Stimulated activated CD4-positive, alpha-beta T cell treated with anti-CD3 and anti-CD28 coated beads, Interleukin-1b, Interleukin-23, amount 100 ng/mL, for 48 hours (primary cell): ENCODE measurements around the gene PLXNA1.

Experiments
- DNase-seq: peaks from one replicate; pipeline ENCODE4 v3.0.0-alpha.2; 2020

PLXNA1 gene

DNA sequence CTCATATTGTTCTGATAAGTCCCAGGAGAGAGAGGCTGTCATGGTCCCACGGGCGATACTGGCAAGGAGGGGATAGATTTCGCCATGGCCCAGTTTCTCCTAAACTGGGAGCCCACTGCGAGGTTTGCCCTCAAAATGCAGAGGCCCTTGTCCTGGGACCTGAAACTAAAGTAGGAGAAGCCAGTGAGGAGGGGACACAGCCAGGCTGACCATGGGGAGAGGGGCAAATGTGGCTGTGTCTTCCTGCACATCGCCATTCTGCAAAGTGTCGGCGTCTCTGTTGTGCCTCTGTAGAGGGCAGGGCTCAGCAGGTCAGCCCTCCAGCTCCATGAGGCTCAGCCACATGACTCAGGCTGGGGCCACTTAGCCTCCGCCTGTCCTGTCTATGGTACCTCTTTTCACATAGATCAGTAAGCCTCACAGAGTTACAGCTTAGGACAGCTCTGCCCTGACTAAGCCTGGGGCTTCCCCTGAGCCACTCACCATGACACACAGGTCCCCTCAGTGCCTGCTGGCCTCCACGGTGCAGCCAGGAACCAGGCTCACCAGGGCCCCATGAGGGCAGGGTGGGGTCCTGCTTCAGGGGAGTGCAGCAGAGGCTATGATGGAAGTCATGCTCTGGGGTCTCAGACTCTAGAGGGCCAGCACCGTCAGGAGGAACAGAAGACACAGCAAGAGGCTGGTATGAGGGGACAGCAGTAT is 28.6 kb upstream of the PLXNA1 start:
- DNase-seq = peak; percentile 19

DNA sequence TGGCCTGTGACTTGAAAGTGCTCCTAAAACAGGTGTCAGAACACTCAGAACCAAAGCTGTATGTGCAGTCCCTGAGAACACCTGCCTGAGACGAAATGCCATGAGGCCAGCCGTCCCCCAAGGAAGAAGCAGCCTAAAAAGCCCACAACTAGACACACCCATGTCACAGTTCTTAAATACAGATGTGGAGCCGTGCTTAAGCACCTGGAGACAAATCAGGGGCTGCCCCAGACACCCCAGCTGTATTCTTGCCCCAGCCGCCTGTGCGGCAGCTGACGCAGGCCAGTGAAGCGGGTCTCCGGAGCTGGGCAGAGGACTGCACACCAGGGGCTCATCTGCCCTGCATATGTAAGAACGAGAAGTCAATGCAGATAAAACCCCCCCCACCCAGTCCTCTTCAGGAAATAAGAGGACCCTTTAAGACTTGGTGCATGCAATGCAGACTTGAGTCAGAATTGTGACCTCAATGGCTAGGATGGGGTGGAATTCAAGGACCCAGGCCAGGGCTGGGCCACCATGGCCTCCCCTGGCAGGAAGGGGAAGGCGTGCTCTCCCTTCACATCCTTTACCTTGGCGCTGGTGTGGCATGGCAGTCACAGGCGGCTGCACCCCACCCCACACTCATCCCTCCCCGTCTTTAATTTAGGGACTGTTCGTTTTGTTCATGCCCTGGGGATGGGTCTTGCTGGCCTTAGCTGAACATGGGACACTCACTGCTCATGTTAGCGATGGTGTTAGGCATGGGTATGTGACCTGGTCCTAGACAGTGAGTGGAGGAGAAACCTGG is 27.7 kb upstream of the PLXNA1 start:
- DNase-seq = no peak

DNA sequence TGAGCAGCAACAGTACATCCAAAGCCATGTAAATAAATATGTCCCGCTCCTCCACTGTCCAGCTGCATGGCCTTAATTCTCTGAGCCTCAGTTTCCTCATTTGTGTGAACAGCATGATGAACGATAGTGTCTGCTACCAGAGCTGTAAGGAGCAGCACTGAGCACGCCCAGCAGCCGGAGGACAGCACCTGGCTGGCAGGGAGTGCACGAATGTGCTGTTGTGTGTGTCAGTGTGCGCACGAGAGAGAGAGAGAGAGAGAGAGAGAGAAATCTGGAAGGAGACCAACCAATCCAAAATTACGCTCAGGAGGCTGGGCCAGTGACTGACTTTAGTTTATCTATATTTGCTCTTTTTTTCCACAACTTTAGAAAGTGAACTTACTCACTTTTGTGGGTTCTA is 26.6 kb upstream of the PLXNA1 start:
- DNase-seq = no peak

DNA sequence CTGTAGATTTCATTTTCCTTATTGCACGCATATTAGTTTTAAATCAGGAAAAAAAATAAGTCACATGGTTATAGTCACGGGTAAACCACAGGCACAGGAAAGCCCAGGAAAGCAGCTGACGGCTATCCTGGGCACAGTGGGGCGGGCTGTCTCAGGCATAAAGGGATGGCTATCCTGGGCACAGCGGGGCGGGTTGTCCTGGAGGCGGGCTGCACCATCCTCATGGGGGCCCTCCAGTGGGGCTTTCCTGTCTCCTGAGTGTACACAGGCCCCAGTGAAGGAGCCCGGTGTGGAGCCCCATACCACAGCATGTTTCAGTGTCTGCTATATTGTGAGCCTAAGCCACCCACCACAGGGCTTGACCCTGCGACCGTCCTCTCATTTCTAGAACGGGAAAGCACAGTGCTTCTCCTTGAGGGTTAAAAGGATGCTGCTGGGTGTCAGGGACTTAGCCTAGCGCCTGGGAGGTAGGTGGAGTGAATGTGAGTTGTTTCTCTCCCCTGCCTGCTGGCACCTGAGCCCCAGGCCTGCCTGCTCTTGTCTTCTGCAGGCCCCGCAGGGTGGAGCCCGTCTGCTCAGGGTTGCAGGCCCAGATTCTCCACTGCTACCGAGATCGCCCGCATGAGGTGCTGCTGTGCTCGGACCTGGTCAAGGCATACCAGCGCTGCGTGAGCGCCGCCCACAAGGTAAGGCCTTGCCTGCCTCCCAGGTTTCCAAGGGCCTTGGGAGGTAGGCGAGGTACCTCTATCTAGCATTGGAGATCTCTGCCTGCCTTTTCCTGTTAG is 25.9 kb upstream of the PLXNA1 start:
- DNase-seq = no peak

DNA sequence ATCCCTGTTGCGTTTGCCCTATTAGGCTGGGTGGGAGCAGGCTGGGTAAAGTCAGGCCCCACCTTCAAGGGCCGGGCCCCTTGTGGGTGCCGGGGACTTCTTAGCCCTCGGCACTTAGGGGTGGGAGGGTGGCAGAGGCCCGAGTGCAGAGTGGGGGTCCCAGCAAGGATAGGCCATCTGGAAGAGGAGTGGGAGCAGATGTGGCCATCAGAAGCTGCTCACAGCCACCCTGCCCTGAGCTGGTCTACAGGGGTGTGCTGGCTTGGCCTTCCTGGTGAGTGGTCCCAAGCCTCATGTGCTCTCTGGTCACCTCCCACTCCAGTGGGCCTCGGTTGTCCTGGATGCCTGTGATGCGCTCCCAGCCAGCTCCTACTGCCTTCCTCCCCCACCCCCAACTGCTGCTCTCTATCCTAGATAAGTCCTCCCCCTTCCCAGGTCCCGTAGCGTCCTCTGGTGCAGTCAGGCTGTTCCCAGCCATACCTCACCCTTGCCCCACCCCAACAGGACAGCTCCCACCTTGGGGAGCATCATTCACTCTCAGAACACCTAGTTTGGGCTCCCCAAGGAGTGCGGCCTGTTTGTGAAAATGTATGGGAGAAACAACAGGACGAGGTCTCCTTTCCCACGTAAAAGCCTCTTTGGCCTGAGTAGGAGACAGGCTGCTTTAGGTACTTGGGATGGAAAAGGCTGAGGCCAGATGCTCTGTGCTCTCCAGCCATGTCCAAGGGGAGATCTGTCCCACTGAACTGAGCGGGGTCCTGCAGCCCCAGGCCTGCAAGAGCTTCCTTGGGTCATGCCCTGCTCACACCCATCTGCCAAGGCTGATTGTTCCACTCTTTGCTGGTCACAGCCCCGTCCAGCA is 24.9 kb upstream of the PLXNA1 start:
- no peak for DNase-seq

DNA sequence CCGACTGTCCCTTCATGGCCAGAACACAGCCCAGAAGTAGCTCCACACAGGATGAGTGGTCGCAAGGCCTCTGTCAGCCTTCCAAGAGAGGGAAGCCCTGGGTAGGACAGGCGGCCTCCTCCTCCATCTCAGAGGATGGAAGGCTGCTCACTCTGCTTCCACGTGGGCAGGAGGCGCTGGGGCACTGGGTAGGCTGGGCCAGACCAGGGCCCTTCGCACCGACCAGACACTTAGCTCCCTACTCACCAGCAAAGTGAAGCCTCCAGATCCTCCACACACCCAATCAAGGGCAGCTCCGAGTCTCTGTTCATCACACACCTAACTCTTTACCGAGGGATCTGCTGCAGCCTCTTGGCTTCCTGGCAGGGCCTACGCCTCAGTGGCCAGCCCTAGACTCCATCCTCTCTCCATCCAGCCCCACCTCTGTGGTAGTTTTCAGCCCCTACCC is 24.3 kb upstream of the PLXNA1 start:
- DNase-seq = no peak

DNA sequence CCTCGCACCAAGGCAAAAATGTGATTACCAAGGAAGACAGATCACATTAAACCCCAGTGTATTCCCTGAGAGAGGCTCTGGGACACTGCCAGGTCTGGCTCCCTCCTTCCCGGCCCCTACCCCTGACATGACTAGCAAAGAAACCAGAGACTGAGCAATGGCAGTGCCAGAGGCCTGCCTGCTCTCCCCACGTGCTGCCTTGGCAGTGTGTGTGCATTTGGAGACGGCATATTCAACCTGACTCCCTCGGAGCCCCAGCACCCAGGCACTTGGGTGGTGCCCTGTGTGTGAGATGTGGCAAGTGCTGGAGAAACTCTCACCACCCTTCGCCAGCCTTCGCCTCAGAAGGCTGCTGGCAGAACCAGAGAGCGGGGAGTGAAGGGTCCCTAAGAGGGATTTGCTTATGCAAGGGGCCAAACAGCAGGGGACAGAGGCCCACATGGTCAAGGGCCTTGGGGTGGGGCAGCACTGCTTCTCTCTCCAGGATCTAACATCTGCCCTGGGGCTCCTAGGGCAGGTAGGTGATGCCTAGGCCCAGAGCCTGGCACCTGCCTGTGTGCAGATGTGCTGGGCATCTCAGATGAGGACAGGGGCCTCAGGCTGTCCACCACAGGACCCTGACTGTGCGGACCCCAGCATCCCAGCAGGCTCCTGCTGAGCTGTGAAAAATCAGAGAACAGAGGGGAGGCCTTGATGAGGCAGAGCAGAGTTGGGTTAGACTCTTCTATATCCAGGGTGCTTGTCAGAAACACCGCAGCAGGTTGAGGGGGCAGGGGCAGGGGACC is 23.6 kb upstream of the PLXNA1 start:
- no peak for DNase-seq

DNA sequence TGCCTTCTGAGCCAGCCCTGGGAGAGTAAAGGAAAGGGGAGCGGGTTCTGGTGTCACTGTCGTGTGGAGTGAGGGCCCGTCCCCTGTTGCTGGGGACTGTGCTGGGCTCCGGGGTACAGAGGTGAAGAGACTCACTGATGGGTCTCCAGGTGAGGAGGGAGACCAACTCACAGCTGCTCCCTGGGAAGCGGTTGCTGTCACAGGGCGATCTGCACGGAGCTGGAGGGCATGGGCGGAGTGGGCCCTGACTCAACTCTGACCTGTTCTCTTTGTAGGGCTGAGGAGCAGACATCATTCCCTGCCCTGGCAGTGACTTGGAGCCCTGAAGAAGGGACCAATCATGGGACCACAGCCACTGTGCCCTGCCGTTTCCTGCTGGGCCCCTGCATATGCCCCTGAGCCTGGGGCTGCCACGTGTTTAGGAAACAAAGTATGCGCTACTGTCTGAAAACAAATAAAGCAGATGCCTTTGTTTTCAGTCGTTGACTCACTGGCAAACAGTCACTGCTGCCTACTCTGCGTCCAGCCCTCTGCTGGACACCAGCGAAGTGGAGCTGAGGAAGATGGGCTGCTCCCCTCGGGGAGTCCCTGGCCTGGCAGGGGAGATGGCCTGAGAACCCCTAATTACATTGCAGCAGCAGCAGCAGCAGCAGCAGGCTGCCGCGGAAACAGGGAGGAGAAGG is 22.9 kb upstream of the PLXNA1 start:
- no peak for DNase-seq

DNA sequence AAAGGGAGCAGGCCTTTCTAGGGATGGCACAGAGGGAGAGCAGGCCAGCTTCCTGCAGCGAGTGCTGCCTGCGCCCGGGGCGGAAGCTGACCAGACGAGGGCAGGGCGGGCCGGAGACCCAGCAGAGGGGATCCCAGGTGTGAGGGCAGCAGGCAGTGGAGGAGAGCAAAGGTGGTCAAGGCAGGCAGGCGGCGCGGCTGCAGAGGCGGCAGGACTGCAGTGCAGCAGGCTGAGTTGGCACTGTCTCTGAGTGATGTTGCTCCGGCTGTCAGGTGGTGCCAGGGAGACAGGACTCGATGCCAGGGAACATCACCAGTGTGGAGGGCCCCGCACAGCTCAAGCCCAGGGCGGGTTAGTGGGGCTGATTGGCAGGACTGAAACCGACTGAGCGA is 22.3 kb upstream of the PLXNA1 start:
- no peak for DNase-seq

DNA sequence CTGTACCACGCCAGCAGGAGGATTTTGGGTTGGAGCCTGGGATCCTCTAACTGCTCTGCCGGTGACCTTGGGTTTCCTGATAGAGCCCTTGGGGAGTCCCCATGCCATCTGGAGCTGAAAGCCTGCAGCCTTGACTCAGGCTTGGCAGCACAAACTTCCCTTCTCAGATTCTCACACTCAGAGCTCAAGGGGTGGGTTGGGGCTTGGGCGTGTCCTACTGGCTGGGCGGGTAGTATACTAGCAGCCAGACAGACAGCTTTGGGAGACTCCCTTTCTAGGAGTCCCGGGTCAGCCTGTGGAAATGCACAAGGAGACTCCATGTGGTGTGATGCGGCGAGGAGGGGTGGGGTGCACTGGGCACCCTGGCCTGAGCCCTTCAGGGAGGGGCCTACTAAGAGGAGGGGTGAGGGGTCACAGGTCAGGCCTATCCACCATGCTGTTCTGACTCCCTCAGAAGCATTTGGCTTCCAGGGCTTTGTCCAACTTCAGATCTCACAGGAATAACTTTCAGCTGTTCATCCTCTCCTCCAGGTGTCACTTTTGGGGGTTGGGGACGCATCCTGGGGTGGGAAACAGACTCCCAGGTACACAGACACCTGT is 21.6 kb upstream of the PLXNA1 start:
- DNase-seq = no peak

DNA sequence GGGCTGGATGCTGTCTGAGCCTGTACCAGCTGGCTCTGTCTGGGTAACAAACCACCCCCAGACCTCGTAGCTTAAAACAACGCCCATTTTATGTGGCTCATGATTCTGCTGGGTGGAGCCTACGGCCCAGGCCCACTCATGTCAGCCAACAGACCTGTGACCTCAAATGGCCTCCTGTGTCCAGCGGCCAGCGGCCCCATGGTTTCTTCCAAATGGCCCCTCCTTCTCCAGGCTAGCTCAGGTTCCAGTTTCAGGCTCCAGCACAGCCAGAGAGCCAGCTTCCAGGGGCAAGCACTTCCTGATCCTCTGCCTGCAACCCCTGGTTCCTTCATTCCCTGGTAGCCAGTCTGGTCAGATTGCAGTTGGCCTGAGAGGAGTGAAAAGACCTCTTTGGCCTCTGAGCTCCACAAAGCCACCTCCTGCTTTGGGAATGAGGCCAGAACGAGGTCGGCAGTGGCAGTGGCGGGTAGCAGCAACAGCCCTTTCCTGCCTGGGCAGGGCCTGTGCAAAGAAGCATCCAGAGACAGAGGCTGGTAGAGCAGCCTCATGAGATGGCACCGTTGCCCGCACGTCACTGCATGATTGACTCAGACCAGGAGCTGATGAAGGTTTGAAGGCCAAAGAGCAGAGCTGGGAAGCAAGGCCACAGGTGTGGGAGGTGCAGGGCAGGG is 21.0 kb upstream of the PLXNA1 start:
- no peak for DNase-seq

DNA sequence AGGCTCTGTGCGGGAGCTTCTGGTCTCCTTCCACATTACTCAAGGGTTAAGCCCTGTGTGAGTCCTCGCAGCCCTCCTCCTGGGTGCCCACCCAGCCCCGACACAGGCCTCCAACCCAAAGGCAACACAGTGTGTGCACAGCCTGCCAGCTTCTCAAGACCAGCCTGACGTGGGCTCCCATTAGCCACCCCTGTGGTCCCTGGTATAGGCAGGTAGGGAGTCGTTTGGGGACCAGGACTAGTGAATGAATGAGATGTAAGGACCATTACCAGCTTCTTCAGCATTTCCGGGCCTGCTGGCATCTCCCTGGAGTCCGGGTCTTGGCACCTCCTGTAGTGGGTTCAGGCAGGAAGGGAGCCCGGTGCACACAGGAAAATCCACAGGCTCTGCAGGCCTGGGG is 20.2 kb upstream of the PLXNA1 start:
- DNase-seq = no peak

DNA sequence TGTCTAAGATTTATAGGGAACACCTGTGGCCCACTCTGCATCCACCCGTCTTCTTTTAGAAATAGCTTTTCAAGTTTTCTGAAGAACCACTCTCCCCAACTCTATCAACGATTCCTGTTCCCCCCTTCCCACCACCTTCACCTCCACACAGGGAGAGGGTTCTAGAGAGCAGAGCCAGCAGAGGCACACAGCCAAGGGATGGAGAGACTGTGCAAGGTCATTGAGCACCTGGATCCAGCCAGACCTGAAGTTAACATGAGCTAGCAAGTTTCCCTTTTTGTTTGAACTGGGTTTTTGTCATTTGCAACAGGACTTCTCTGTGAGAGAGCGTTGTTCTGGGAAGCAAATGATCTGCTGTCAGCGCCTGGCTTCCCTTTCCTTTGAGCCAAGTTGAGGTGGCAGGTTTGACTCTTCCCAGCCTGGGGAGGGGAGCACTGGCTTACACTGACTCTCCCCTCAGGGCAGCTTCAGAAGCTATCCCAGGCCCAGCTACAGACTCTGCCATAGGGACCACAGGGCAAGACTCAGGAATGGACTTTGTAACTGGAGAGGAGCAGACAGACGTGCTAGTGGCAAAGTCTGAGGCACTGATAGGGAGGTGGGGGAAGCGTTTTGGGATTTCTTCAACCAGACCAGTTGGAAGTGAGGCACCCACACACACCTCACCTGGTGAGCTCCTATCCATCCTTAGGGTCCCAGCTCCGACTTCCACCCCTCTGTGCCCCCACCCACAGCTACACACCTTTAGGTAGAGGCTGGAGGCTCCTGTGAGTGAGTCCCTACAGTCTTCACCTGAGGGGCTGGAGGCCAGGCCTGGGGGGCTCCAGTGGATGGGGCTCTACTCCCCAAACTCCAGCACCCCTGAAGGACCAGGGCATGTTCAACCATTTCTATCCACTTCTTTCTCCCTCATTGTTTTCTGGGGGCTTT is 19.4 kb upstream of the PLXNA1 start:
- no peak for DNase-seq

DNA sequence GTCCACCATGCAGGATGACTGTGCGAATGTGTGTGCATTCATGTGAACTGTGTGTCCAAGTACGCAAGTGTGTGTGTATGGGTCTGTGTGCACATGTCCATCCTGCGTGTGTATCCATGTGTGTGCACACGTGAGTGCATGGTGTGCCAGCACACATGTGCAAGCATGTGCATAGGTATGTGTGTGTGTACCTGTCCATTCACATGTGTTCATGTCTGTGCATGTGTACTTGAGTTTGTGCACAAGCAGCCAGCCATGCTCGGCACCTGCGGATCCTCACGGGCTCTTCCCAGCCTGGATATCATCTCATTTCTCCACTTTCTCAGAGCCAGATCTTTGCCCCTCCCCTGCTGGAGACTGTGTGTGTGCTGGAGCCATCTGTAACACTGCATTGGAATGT is 18.7 kb upstream of the PLXNA1 start:
- no peak for DNase-seq

DNA sequence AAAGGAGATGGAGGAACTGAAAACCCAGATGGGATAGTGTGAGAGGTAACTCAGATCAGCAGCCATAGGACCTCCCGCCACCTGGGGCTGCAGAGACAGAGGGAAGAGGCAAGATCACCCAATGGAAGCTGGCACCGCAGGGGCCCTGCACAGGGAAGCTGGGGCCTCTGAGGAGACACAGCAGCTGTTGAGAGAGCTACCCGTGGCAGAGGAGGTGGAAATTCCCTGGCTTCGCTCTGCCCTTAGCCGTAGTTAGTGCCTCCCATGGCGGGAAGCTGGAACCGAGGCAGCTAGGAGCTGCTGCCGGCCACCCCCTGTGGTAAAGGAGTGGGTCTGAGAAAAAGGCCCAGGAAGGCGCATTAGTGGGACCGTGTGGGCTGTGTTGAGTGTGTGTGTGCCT is 18.0 kb upstream of the PLXNA1 start:
- DNase-seq = no peak

DNA sequence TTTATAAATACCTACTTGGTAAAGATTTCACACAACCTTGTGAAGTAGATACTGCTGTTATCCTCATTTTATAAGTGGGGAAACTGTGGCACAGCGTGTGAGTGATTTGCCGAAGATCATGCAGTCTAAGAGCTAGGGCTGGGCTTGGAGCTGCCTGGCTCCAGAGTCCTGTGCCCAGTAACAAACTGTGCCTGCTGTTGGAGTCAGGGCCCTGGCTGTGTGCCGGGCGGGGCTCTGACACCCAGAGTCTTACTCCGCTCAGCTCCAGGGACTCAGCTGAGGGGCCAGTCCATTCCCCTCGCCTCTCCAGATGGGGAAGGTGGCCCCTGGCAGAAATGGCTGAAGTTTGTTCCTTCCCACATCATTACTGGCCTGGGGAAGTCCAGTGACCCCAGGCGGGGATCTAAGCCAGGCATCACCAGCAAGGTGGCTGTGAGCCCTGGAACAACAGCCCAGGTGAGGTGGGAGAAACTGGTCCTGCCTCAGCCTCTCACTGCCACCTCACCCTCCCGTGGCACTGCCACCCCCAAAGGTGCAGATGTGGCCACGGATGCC is 17.3 kb upstream of the PLXNA1 start:
- DNase-seq = no peak

DNA sequence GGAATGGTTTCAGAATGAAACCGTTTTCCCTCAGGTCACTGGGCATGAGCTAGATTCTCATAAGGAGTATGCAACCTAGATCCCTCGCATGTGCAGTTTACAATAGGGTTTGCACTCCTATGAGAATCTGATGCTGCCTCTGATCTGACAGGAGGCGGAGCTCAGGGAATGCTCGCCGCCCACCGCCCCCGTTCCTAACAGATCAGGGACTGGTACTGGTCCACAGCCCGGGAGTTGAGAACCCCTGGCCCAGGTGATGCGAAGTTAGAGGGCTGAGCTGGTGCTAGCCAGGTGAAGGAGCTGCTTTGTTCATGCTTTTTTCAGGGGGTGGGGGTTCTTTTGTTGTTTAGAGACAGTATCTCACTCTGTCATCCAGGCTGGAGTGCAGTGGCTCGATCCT is 15.5 kb upstream of the PLXNA1 start:
- no peak for DNase-seq
